Measurements from ENCODE around the gene MIOX.

Gene MIOX

DNA sequence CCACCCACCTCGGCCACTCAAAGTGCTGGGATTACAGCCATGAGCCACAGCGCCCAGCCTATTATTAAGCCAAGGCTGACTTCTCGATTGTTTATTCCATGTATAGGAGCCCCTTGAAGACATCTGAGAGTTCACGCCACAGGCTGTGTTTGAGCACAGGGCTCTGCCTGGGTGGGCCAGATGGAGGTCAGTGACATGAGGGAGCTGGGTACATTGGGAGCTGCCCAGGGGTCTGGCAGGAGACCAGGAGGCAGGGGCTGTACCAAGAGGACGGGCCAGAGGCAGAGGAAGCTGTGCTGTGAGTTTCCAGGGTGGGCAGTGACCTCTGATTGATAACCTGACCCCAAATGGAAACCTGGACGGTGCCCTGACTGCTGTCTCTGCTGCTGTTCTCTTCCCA, 15.4 kb downstream of the MIOX start:
- TF ChIP-seq, protein P1, sequence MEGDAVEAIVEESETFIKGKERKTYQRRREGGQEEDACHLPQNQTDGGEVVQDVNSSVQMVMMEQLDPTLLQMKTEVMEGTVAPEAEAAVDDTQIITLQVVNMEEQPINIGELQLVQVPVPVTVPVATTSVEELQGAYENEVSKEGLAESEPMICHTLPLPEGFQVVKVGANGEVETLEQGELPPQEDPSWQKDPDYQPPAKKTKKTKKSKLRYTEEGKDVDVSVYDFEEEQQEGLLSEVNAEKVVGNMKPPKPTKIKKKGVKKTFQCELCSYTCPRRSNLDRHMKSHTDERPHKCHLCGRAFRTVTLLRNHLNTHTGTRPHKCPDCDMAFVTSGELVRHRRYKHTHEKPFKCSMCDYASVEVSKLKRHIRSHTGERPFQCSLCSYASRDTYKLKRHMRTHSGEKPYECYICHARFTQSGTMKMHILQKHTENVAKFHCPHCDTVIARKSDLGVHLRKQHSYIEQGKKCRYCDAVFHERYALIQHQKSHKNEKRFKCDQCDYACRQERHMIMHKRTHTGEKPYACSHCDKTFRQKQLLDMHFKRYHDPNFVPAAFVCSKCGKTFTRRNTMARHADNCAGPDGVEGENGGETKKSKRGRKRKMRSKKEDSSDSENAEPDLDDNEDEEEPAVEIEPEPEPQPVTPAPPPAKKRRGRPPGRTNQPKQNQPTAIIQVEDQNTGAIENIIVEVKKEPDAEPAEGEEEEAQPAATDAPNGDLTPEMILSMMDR (conservative IDR thresholded peaks at IDR 0.05; ENCODE audit: low read depth, low read length) = no peak
- no peaks in the 10 kb centered on the region for H3K4me1 ChIP-seq (ENCODE audit: low read depth, poor library complexity, severe bottlenecking)

DNA sequence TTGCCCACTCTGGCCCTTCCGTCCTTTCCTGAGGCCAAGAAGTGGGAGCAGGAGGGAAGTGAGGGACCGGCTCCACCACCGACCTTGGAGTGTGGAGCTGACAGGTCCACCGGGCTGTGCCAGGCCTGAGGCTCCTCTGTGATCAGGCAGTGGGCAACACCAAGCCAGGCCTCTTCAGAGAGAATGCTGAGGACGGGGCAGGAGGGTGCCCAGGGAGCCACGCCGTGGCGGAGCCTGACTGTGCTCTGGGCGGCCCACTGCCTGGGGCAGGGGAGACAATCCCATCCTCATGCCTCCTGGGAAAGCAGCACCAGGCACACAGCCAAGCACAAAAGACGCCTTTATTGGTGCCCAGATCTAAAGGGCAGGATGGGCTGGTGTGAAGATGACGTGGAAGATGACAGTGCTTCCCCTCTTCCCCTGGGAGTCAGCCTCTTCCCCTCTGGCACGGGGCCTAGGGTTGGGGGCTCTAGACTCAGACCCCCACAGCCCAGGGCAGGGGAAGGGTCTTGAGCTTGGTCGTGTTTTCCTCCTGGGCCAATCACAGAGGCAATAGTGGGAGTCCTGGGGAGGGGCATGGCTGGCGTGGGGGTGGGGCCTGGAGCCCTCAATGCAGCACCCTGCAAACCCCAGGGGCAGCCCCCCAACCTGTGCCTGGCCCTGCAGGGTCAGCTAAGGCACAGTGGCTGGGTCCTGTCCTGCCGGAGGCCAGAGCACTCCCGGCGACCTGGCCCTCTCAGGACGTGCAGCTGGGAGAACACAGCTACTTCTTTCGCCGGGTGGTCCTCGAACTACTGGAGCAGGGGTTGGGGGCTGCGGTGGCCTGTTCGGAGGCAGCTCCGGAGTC, 16.2 kb downstream of the MIOX start:
- no peak overlapping the region for H2AFZ ChIP-seq (ENCODE audit: low read depth)
- H3K27me3 ChIP-seq (ENCODE audit: insufficient read depth, low read depth) = no peaks in the 10 kb centered on the region
- no peaks in the 10 kb centered on the region for H4K20me1 ChIP-seq (ENCODE audit: insufficient read depth)
- H3K27ac ChIP-seq = no peak overlapping the region
- no peaks in the 10 kb centered on the region for H3K36me3 ChIP-seq (ENCODE audit: insufficient read depth)
- H3K4me2 ChIP-seq = no peak overlapping the region
- peaks cover 9% of the 10 kb centered on the region; the same call in 1 of the 2 replicates for H3K79me2 ChIP-seq (ENCODE audit: insufficient read depth, low read depth)
- H3K9ac ChIP-seq = no peak overlapping the region
- TF ChIP-seq, protein P1 (conservative IDR thresholded peaks at IDR 0.05; ENCODE audit: low read depth, low read length) = no peak
- no peak overlapping the region for H3K4me3 ChIP-seq (IDR thresholded peaks at IDR 0.05; ENCODE audit: insufficient read depth, low read depth, low read length)
- no peaks in the 10 kb centered on the region for H3K4me1 ChIP-seq (ENCODE audit: low read depth, poor library complexity, severe bottlenecking)

More for the DNA sequence above, 15.4 kb downstream of the MIOX start:
- Histone ChIP-seq H3K79me2 (ENCODE audit: insufficient read depth, low read depth) (peaks cover 6% of the 10 kb centered on the region; the same call in 1 of the 2 replicates), H4K20me1 (ENCODE audit: insufficient read depth) (no peaks in the 10 kb centered on the region), H3K4me3 (IDR thresholded peaks at IDR 0.05; ENCODE audit: insufficient read depth, low read depth, low read length) (no peak overlapping the region), H3K4me2 (no peak overlapping the region), H2AFZ (ENCODE audit: low read depth) (no peak overlapping the region), H3K27ac (no peak overlapping the region), H3K9ac (no peak overlapping the region), H3K36me3 (ENCODE audit: insufficient read depth) (no peaks in the 10 kb centered on the region), H3K27me3 (ENCODE audit: insufficient read depth, low read depth) (no peaks in the 10 kb centered on the region)

DNA sequence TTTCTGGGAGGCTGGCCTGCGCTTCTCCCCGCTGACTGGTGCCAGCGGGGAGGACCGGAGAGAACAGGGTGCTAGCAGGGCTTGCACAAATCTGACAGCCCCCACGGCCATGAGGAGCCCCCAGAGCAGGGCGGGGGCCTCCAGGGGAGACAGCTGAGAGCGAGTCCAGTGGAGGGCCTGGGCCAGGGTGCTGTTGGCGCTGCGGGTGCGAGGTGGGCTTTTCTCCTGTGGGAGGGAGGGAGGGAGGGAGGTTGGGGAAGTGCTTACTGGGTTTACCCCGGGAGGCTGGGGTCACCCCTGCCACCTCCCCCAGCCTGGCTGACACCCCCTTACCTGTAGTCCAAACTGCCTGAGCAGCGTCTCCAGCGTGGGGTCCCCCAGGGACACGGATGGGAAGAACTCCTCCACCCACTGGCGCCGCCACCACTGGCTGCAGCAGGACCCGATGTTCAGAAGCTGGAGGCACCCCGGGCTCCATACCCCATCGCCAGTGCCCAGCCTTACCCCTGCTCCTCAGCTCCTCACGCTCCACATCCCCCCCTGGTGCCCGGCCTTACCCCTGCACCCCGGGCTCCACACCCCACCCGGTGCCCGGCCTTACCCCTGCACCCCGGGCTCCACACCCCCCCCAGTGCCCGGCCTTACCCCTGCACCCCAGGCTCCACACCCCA, 17.0 kb downstream of the MIOX start:
- Histone ChIP-seq H4K20me1 (ENCODE audit: insufficient read depth) (no peaks in the 10 kb centered on the region), H3K4me2 (no peak overlapping the region), H3K79me2 (ENCODE audit: insufficient read depth, low read depth) (peaks cover 11% of the 10 kb centered on the region), H3K4me3 (IDR thresholded peaks at IDR 0.05; ENCODE audit: insufficient read depth, low read depth, low read length) (no peak overlapping the region), H3K36me3 (ENCODE audit: insufficient read depth) (no peaks in the 10 kb centered on the region), H3K4me1 (ENCODE audit: low read depth, poor library complexity, severe bottlenecking) (no peaks in the 10 kb centered on the region), H3K27ac (no peak overlapping the region), H2AFZ (ENCODE audit: low read depth) (no peak overlapping the region), H3K27me3 (ENCODE audit: insufficient read depth, low read depth) (no peaks in the 10 kb centered on the region), H3K9ac (no peak overlapping the region)
- TF ChIP-seq, protein P1 (conservative IDR thresholded peaks at IDR 0.05; ENCODE audit: low read depth, low read length) = no peak

DNA sequence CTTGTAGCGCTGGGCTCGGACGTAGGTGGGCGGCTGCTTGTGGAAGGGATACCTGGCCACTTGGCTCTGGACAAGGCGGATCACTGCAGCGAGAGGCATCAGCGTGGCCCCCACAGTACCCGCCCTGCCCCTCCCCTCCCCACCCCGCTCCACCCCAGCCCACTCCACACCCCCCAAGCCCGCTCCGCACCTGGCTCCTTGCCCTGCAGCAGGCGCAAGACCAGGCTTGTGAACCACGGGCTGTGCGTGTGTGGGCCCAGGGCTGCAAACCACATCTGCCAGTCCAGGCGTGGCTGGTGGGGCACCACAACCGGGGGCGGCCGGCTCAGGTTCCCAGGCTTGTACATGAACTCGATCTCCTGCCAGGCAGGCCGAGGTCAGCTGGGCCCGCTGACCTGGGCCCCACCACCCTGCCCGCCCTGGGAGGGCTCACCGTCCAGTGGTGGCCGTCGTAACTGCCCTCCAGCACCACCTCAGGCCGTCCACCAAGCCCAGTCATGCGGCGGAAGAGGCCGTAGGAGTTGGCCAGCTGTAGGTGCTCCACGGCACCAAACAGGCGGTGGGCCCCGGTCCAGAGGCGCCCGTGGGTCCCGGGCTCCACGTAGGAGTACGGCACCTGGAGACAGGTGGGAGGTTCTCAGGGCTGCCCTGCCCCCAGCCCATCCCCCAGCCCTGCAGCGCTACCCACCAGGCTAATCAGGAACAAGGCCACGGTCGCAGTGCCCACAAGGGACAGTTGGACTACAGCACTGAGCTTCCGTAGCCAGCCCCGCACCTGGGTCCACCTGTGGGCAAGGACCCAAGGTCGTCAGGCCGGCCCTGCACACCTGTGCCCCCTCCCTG, 17.9 kb downstream of the MIOX start:
- no peak overlapping the region for H3K4me3 ChIP-seq (IDR thresholded peaks at IDR 0.05; ENCODE audit: insufficient read depth, low read depth, low read length)
- H3K27me3 ChIP-seq (ENCODE audit: insufficient read depth, low read depth) = no peaks in the 10 kb centered on the region
- H4K20me1 ChIP-seq (ENCODE audit: insufficient read depth) = no peaks in the 10 kb centered on the region
- no peaks in the 10 kb centered on the region for H3K36me3 ChIP-seq (ENCODE audit: insufficient read depth)
- TF ChIP-seq, protein P1 (conservative IDR thresholded peaks at IDR 0.05; ENCODE audit: low read depth, low read length) = no peak
- peaks cover 6% of the 10 kb centered on the region for H3K4me1 ChIP-seq (ENCODE audit: low read depth, poor library complexity, severe bottlenecking)
- peaks cover 21% of the 10 kb centered on the region for H3K79me2 ChIP-seq (ENCODE audit: insufficient read depth, low read depth)
- H2AFZ ChIP-seq (ENCODE audit: low read depth) = no peak overlapping the region
- H3K9ac ChIP-seq = no peak overlapping the region
- no peak overlapping the region for H3K27ac ChIP-seq
- no peak overlapping the region for H3K4me2 ChIP-seq
